ENCODE measurements around the gene GATA6.
"Not testable (repeated sequence)": the region's sequence is repeated elsewhere in the genome, so short reads cannot be mapped to it uniquely, and the experiment has no call there.

GATA6 gene

DNA sequence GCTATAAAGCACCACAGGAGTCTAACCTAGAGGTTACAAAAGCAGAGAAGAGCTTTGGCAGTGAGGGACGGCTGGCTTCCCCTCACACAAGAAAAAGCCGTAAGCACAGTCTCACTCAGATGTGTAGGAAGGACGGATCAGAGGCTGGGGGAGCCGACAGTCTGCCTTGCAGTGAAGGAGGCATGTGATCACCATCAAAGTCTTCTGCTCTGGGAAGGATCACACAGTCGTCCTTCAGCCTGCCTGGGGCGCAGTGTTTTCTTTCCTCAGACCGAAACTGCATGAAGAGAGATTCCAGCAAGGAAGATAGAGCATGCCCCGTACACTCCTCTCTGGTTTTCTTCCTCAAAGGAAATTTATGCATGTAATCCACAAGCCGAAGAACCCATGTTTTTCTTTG is 24.1 kb downstream of the GATA6 start:
- H3K4me3 ChIP-seq (ENCODE audit: low read depth, low read length), result no peak overlapping the region
- in situ Hi-C loops (cut with HindIII; ENCODE audit: low sequenced_read_pairs), result no loop called here
- TF ChIP-seq, protein P1, sequence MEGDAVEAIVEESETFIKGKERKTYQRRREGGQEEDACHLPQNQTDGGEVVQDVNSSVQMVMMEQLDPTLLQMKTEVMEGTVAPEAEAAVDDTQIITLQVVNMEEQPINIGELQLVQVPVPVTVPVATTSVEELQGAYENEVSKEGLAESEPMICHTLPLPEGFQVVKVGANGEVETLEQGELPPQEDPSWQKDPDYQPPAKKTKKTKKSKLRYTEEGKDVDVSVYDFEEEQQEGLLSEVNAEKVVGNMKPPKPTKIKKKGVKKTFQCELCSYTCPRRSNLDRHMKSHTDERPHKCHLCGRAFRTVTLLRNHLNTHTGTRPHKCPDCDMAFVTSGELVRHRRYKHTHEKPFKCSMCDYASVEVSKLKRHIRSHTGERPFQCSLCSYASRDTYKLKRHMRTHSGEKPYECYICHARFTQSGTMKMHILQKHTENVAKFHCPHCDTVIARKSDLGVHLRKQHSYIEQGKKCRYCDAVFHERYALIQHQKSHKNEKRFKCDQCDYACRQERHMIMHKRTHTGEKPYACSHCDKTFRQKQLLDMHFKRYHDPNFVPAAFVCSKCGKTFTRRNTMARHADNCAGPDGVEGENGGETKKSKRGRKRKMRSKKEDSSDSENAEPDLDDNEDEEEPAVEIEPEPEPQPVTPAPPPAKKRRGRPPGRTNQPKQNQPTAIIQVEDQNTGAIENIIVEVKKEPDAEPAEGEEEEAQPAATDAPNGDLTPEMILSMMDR (IDR thresholded peaks at IDR 0.05; ENCODE audit: low read depth, low read length, missing control alignments), result no peak
- DNase-seq (ENCODE audit: low read depth), result no peak

DNA sequence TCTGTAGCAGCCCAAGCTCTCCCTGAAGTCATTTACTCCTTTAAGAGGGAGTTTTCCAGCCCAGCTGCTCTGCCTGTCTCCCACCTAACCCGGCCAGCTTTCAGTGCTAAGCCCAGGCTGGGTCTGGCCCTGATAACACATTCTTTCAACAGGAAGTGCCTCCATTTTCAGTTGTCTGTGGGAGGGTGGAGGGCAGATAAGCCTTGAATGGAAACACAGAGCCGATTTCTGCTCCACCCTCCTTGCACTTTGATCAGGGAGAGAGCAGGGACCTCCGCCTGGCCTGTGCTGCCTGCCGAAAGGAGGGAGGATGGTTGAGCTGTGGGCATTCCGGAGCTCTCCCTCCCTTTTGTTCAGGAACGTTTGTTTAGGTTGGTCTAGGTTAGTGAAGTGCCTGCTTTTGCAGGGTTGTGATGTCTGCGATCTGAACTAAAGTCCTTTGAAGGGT is 24.8 kb downstream of the GATA6 start:
- TF ChIP-seq, protein P1 (IDR thresholded peaks at IDR 0.05; ENCODE audit: low read depth, low read length, missing control alignments), result no peak
- in situ Hi-C loops (cut with HindIII; ENCODE audit: low sequenced_read_pairs), result no loop called here
- H3K4me3 ChIP-seq (ENCODE audit: low read depth, low read length), result no peak overlapping the region
- no peak for DNase-seq (ENCODE audit: low read depth)

DNA sequence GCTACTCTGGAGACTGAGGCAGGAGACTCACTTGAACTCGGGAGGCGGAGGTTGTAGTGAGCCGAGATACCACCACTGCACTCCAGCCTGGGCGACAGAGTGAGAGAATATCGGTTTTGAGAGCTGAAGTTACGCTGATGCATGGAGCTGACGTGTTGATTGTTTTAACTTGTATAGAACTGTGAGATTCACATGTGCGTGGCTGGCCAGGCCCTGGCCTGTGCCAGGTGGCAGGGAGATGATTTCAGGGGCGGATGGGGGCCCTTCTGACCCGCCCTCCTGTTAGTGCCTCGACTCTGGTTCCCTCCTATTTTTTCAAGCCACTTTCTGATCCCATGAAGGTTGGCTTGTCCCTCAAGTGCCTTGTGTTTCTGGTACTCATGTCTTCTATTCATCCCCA is 25.7 kb downstream of the GATA6 start:
- in situ Hi-C loops (cut with HindIII; ENCODE audit: low sequenced_read_pairs), result no loop called here
- DNase-seq (ENCODE audit: low read depth), result no peak
- no peak overlapping the region for H3K4me3 ChIP-seq (ENCODE audit: low read depth, low read length)
- TF ChIP-seq, protein P1 (IDR thresholded peaks at IDR 0.05; ENCODE audit: low read depth, low read length, missing control alignments), result no peak

DNA sequence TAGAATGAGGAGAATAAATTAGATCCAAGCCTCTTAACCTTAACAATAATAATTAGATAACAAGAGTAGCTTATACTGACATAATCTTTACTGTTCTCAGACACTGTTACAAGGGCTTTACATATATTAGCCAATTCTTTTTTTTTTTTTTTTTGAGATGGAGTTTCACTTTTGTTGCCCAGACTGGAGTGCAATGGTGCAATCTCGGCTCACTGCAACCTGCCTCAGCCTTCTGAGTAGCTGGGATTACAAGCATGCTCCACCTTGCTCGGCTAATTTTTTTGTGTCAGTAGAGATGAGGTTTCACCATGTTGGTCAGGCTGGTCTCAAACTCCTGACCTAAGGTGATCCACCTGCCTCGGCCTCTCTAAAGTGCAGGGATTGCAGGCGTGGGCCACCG is 27.6 kb downstream of the GATA6 start:
- in situ Hi-C loops (cut with HindIII; ENCODE audit: low sequenced_read_pairs); DNase-seq (ENCODE audit: low read depth); H3K4me3 ChIP-seq (ENCODE audit: low read depth, low read length): not testable (repeated sequence)

DNA sequence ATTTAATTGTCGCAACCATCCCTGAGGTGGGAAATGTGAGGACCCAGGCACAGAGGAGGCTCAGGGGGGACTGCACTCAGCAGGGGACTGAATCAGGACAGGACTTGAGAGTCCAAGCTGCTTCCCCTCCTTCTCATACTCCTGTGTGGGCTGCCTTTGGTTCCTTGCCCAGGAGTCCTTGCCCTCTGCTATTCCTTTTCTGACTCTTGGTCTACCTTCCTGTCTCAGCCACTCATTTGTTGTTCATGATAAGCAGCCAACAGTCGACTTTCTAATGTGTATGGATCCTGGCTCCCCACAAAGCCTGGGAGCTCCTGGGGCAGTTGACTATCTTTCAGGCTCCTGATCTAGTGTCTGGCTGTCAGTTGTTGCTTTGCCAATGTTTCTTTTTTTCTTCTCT is 28.3 kb downstream of the GATA6 start:
- in situ Hi-C loops (cut with HindIII; ENCODE audit: low sequenced_read_pairs), result no loop called here
- TF ChIP-seq, protein P1 (IDR thresholded peaks at IDR 0.05; ENCODE audit: low read depth, low read length, missing control alignments), result no peak
- no peak for DNase-seq (ENCODE audit: low read depth)
- no peak overlapping the region for H3K4me3 ChIP-seq (ENCODE audit: low read depth, low read length)

DNA sequence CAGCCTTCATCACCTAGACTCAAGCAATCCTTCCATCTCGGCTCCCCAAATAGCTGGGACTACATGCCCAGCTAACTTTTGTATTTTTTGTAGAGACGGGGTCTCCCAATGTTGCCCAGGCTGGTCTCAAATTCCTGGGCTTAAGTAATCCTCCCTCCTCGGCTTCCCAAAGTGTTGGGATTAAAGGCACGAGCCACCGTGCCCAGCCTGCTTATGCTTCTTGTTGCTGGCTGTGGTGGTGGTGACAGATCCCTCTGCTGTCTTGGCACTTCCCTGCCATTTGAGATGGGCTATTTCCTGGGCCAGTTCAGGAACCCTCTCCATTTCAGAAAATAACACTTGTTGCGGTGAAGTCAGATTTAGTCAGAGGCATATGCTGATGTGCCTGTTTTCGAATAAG is 28.8 kb downstream of the GATA6 start:
- in situ Hi-C loops (cut with HindIII; ENCODE audit: low sequenced_read_pairs), result no loop called here
- no peak for DNase-seq (ENCODE audit: low read depth)
- TF ChIP-seq, protein P1 (IDR thresholded peaks at IDR 0.05; ENCODE audit: low read depth, low read length, missing control alignments), result no peak
- no peak overlapping the region for H3K4me3 ChIP-seq (ENCODE audit: low read depth, low read length)

DNA sequence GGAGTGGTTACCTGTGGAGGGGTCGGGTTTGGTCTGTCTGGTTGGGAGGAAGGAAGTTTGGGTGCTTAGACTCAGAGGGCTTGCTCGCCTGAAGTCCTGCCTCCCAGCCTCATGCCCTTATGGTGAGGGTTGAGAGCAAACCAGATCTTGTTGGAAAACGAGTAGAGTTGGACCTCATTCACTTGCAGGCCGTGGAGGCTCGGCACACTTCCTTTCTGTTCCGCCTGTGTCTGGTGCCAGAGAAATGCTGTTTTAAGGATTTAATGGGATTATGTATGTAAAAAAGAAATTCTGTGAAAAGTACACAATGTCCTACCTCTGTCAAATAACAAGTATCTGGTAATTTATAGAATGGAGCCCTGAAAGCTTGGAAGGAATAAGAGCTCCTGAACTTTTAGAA is 29.6 kb downstream of the GATA6 start:
- no peak overlapping the region for H3K4me3 ChIP-seq (ENCODE audit: low read depth, low read length)
- TF ChIP-seq, protein P1 (IDR thresholded peaks at IDR 0.05; ENCODE audit: low read depth, low read length, missing control alignments), result no peak
- DNase-seq (ENCODE audit: low read depth), result no peak
- in situ Hi-C loops (cut with HindIII; ENCODE audit: low sequenced_read_pairs), result no loop called here

Data from astrocyte of the cerebellum (primary cell).